IPS-15b (cell line): ENCODE results near the gene EBI3.
"Not testable (repeated sequence)": the region's sequence is repeated elsewhere in the genome, so short reads cannot be mapped to it uniquely, and the experiment has no call there.

Experiments used
- H3K27me3 ChIP-seq: one replicate; pipeline ENCODE4 v1.6.1; 2013; ENCODE audit warnings: low read length; ENCODE audit not compliant: control insufficient read depth, insufficient read depth
- H3K36me3 ChIP-seq: one replicate; pipeline ENCODE4 v1.6.1; 2013; ENCODE audit warnings: low read length; ENCODE audit not compliant: control insufficient read depth, insufficient read depth
- H3K4me1 ChIP-seq: one replicate; pipeline ENCODE4 v1.6.1; 2013; ENCODE audit warnings: mild to moderate bottlenecking, low read length; ENCODE audit not compliant: control insufficient read depth, insufficient read depth
- H3K4me3 ChIP-seq: one replicate; pipeline ENCODE4 v1.5.1; 2013; ENCODE audit warnings: low read depth, low read length
- H3K9ac ChIP-seq: one replicate; pipeline ENCODE4 v1.6.1; 2013; ENCODE audit warnings: low read depth, mild to moderate bottlenecking, low read length
- H3K9me3 ChIP-seq: one replicate; pipeline ENCODE4 v1.6.1; 2013; ENCODE audit warnings: mild to moderate bottlenecking, low read length; ENCODE audit not compliant: control insufficient read depth, insufficient read depth

The EBI3 gene

GRCh38 chr19:4277191-4277696, 47.9 kb downstream of the EBI3 start:
- H3K9ac ChIP-seq: no peak overlapping the region
- peaks cover 19% of the 10 kb centered on the region for H3K27me3 ChIP-seq
- no peak overlapping the region for H3K4me3 ChIP-seq
- no peaks in the 10 kb centered on the region for H3K4me1 ChIP-seq
- no peaks in the 10 kb centered on the region for H3K36me3 ChIP-seq
- no peaks in the 10 kb centered on the region for H3K9me3 ChIP-seq

GRCh38 chr19:4278010-4278409, 48.7 kb downstream of the EBI3 start:
- no peak overlapping the region for H3K9ac ChIP-seq
- peaks cover 19% of the 10 kb centered on the region for H3K27me3 ChIP-seq
- no peaks in the 10 kb centered on the region for H3K4me1 ChIP-seq

GRCh38 chr19:4278419-4279266, 49.3 kb downstream of the EBI3 start, which contains the start of gene SHD:
Gene SHD, plus strand, starts transcription at chr19:4279266. Its CDS starts 798 bp downstream, at chr19:4280064.
- Histone ChIP-seq H3K9ac (peak within 1 kb of the TSS; percentile 60), H3K4me1 (no peaks in the 10 kb centered on the region), H3K9me3 (no peaks in the 10 kb centered on the region), H3K27me3 (peaks cover 21% of the 10 kb centered on the region), H3K4me3 (peak within 1 kb of the TSS; percentile 68), H3K36me3 (no peaks in the 10 kb centered on the region)

More at GRCh38 chr19:4278010-4278409, 48.7 kb downstream of the EBI3 start:
- Histone ChIP-seq H3K9me3 (no peaks in the 10 kb centered on the region), H3K36me3 (no peaks in the 10 kb centered on the region), H3K4me3 (no peak overlapping the region)

- H3K9ac ChIP-seq: peak overlapping the region; percentile 60
- no peaks in the 10 kb centered on the region for H3K4me1 ChIP-seq
- peak overlapping the region; percentile 68 for H3K4me3 ChIP-seq
- H3K36me3 ChIP-seq: no peaks in the 10 kb centered on the region
- no peaks in the 10 kb centered on the region for H3K9me3 ChIP-seq
- H3K27me3 ChIP-seq: peaks cover 21% of the 10 kb centered on the region
Measured at GRCh38 chr19:4279267-4279529, 49.9 kb downstream of the EBI3 start.

GRCh38 chr19:4279530-4280422, 50.5 kb downstream of the EBI3 start:
- Histone ChIP-seq H3K9me3 (no peaks in the 10 kb centered on the region), H3K27me3 (peaks cover 21% of the 10 kb centered on the region), H3K36me3 (no peaks in the 10 kb centered on the region), H3K4me1 (no peaks in the 10 kb centered on the region), H3K4me3 (peak overlapping the region; percentile 68), H3K9ac (peak overlapping the region; percentile 60)

- H3K9me3 ChIP-seq: no peaks in the 10 kb centered on the region
- H3K4me1 ChIP-seq: no peaks in the 10 kb centered on the region
- H3K4me3 ChIP-seq: peak overlapping the region; percentile 48
- peaks cover 18% of the 10 kb centered on the region for H3K27me3 ChIP-seq
- H3K36me3 ChIP-seq: no peaks in the 10 kb centered on the region
- no peak overlapping the region for H3K9ac ChIP-seq
Measured at GRCh38 chr19:4284176-4284958, 55.0 kb downstream of the EBI3 start.

- Histone ChIP-seq H3K4me1 (no peaks in the 10 kb centered on the region), H3K36me3 (no peaks in the 10 kb centered on the region), H3K9me3 (no peaks in the 10 kb centered on the region), H3K9ac (no peak overlapping the region), H3K27me3 (peaks cover 18% of the 10 kb centered on the region), H3K4me3 (peak overlapping the region; percentile 27)
Measured at GRCh38 chr19:4284974-4285373, 55.7 kb downstream of the EBI3 start.

GRCh38 chr19:4286141-4286540, 56.8 kb downstream of the EBI3 start:
- H3K4me1 ChIP-seq, H3K9ac ChIP-seq, H3K4me3 ChIP-seq, H3K27me3 ChIP-seq, H3K36me3 ChIP-seq, H3K9me3 ChIP-seq: not testable (repeated sequence)
